ENCODE data around the gene DNAJC22.

- TF ChIP-seq, protein P1, sequence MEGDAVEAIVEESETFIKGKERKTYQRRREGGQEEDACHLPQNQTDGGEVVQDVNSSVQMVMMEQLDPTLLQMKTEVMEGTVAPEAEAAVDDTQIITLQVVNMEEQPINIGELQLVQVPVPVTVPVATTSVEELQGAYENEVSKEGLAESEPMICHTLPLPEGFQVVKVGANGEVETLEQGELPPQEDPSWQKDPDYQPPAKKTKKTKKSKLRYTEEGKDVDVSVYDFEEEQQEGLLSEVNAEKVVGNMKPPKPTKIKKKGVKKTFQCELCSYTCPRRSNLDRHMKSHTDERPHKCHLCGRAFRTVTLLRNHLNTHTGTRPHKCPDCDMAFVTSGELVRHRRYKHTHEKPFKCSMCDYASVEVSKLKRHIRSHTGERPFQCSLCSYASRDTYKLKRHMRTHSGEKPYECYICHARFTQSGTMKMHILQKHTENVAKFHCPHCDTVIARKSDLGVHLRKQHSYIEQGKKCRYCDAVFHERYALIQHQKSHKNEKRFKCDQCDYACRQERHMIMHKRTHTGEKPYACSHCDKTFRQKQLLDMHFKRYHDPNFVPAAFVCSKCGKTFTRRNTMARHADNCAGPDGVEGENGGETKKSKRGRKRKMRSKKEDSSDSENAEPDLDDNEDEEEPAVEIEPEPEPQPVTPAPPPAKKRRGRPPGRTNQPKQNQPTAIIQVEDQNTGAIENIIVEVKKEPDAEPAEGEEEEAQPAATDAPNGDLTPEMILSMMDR (IDR thresholded peaks at IDR 0.05; ENCODE audit: insufficient read depth, low read length, poor library complexity, severe bottlenecking): no peak
- TF ChIP-seq EZH2phosphoT487 (conservative IDR thresholded peaks at IDR 0.05; ENCODE audit: low read length): peak; percentile 58; the same call in 1 of the 2 replicates
These were observed 646 bp upstream of the DNAJC22 start for GRCh38 chr12:49345825-49346658.
